Mesendoderm (in vitro differentiated cells): ENCODE measurements around the gene SLC35A3.
A peak's percentile ranks its signal among the peaks of the same experiment; 100 is the strongest.
"Not testable (repeated sequence)": the region's sequence is repeated elsewhere in the genome, so short reads cannot be mapped to it uniquely, and the experiment has no call there.

Source experiments
- DNase-seq: peaks from one replicate; pipeline ENCODE4 v3.0.0; 2013
- H2AK5ac ChIP-seq: 2 replicates; pipeline ENCODE4 v1.6.1; 2013; ENCODE audit warnings: low read length, inconsistent platforms
- H2BK120ac ChIP-seq: 2 replicates; pipeline ENCODE4 v1.6.1; 2013; ENCODE audit warnings: low read depth, mild to moderate bottlenecking, low read length, moderate library complexity, mixed read lengths
- H2BK15ac ChIP-seq: replicated peaks from 2 replicates; pipeline ENCODE4 v1.6.1; 2013; ENCODE audit warnings: low read depth, mild to moderate bottlenecking, moderate library complexity
- H2BK5ac ChIP-seq: 2 replicates; pipeline ENCODE4 v1.6.1; 2013; ENCODE audit warnings: low read length, inconsistent platforms
- H3K18ac ChIP-seq: 2 replicates; pipeline ENCODE4 v1.6.1; 2013; ENCODE audit warnings: mild to moderate bottlenecking, low read length, mixed read lengths
- H3K23ac ChIP-seq: one replicate; pipeline ENCODE4 v1.6.1; 2013; ENCODE audit warnings: low read length
- H3K27ac ChIP-seq: 2 replicates; pipeline ENCODE4 v1.5.1; 2013; ENCODE audit warnings: low read depth, mild to moderate bottlenecking, inconsistent platforms, low read length, moderate library complexity
- H3K27me3 ChIP-seq: 2 replicates; pipeline ENCODE4 v1.6.1; 2013; ENCODE audit warnings: low read length, control low read depth, mild to moderate bottlenecking, inconsistent platforms; ENCODE audit not compliant: insufficient read depth, poor library complexity
- H3K36me3 ChIP-seq: 2 replicates; pipeline ENCODE4 v1.6.1; 2013; ENCODE audit warnings: low read length, inconsistent platforms; ENCODE audit not compliant: control insufficient read depth, insufficient read depth
- H3K4ac ChIP-seq: one replicate; pipeline ENCODE4 v1.6.1; 2013; ENCODE audit warnings: low read depth, mild to moderate bottlenecking, low read length, moderate library complexity
- H3K4me1 ChIP-seq: 2 replicates; pipeline ENCODE4 v1.6.1; 2013; ENCODE audit warnings: low read depth, low read length, inconsistent platforms; ENCODE audit not compliant: control insufficient read depth
- H3K4me2 ChIP-seq: 2 replicates; pipeline ENCODE4 v1.6.1; 2013; ENCODE audit warnings: low read length
- H3K4me3 ChIP-seq: 2 replicates; pipeline ENCODE4 v1.5.1; 2013; ENCODE audit warnings: mild to moderate bottlenecking, low read length
- H3K56ac ChIP-seq: one replicate; pipeline ENCODE4 v1.6.1; 2013; ENCODE audit warnings: low read length
- H3K79me1 ChIP-seq: 2 replicates; pipeline ENCODE4 v1.6.1; 2013; ENCODE audit warnings: low read length, inconsistent platforms
- H3K79me2 ChIP-seq: 2 replicates; pipeline ENCODE4 v1.6.1; 2013; ENCODE audit warnings: mild to moderate bottlenecking, low read length; ENCODE audit not compliant: control insufficient read depth, insufficient read depth
- H3K9ac ChIP-seq: 2 replicates; pipeline ENCODE4 v1.6.1; 2013; ENCODE audit warnings: low read length, inconsistent platforms
- H4K5ac ChIP-seq: one replicate; pipeline ENCODE4 v1.6.1; 2013; ENCODE audit warnings: low read length
- H4K8ac ChIP-seq: one replicate; pipeline ENCODE4 v1.6.1; 2013; ENCODE audit warnings: low read depth, mild to moderate bottlenecking, control low read depth, low read length, moderate library complexity
- WGBS: extraction: QIAGEN DNeasy Blood & Tissue Kit; methylation state at CpG from one replicate; pipeline ENCODE4 v1.1.7; 2013; ENCODE audit warnings: low lambda C conversion rate, missing lambda C conversion rate; ENCODE audit not compliant: insufficient coverage; ENCODE audit errors: extremely low coverage; 5-methylcytosine and 5-hydroxymethylcytosine counted together

Gene SLC35A3

GRCh38 chr1:100045206-100045605 lies 75.4 kb downstream of the SLC35A3 start:
- Histone ChIP-seq H3K9ac (no peak overlapping the region), H3K79me2 (peaks cover 72% of the 10 kb centered on the region), H3K4me2 (no peak overlapping the region), H3K4me1 (peaks cover 9% of the 10 kb centered on the region), H2BK15ac (no peak overlapping the region), H2BK120ac (no peak overlapping the region), H2BK5ac (no peak overlapping the region), H3K4ac (no peak overlapping the region), H3K4me3 (no peak overlapping the region), H3K56ac (no peak overlapping the region), H3K23ac (no peak overlapping the region), H3K18ac (no peak overlapping the region), H3K27me3 (no peaks in the 10 kb centered on the region), H2AK5ac (no peak overlapping the region), H3K27ac (no peak overlapping the region), H4K5ac (no peak overlapping the region), H4K8ac (no peak overlapping the region), H3K36me3 (no peaks in the 10 kb centered on the region), H3K79me1 (peaks cover 5% of the 10 kb centered on the region)
- DNase-seq = no peak
- WGBS = no CpG with 5 or more reads among the region's 5 CpGs

- H2BK5ac ChIP-seq, H3K18ac ChIP-seq, H3K79me1 ChIP-seq, H3K9ac ChIP-seq, H2BK120ac ChIP-seq, H4K5ac ChIP-seq, H3K27me3 ChIP-seq, H3K4me1 ChIP-seq, H3K23ac ChIP-seq, H3K4me2 ChIP-seq, H2BK15ac ChIP-seq, H3K36me3 ChIP-seq, H3K27ac ChIP-seq, H3K4ac ChIP-seq, H3K56ac ChIP-seq, H2AK5ac ChIP-seq, DNase-seq, H3K4me3 ChIP-seq, H4K8ac ChIP-seq: not testable (repeated sequence)
- no CpG with 5 or more reads among the region's 11 CpGs for WGBS
- H3K79me2 ChIP-seq = peaks cover 66% of the 10 kb centered on the region
Measured at GRCh38 chr1:100047235-100047708, 77.5 kb downstream of the SLC35A3 start.

GRCh38 chr1:100050139-100050538 lies 80.3 kb downstream of the SLC35A3 start:
- H3K27ac ChIP-seq = no peak overlapping the region
- H3K27me3 ChIP-seq = no peaks in the 10 kb centered on the region
- H3K4me1 ChIP-seq = peaks cover 9% of the 10 kb centered on the region
- H3K9ac ChIP-seq = no peak overlapping the region
- H3K4ac ChIP-seq = no peak overlapping the region
- no peak overlapping the region for H4K8ac ChIP-seq
- peak overlapping the region; percentile 61 for H2BK120ac ChIP-seq
- no peak overlapping the region for H2BK5ac ChIP-seq
- no peak overlapping the region for H3K4me3 ChIP-seq
- H3K79me1 ChIP-seq = peaks cover 6% of the 10 kb centered on the region
- H3K79me2 ChIP-seq = peaks cover 41% of the 10 kb centered on the region
- H3K4me2 ChIP-seq = no peak overlapping the region
- H2BK15ac ChIP-seq = no peak overlapping the region
- no peaks in the 10 kb centered on the region for H3K36me3 ChIP-seq
- no peak for DNase-seq
- H3K56ac ChIP-seq = peak overlapping the region; percentile 35
- H4K5ac ChIP-seq = no peak overlapping the region
- H2AK5ac ChIP-seq = no peak overlapping the region
- no CpG with 5 or more reads among the region's 4 CpGs for WGBS
- peak overlapping the region; percentile 94 for H3K18ac ChIP-seq
- no peak overlapping the region for H3K23ac ChIP-seq

- WGBS = no CpG with 5 or more reads among the region's 4 CpGs
- Histone ChIP-seq H3K79me1 (peaks cover 6% of the 10 kb centered on the region), H3K36me3 (no peaks in the 10 kb centered on the region)
Measured at GRCh38 chr1:100051401-100051800, 81.6 kb downstream of the SLC35A3 start.

GRCh38 chr1:100051893-100052292 lies 82.1 kb downstream of the SLC35A3 start:
- DNase-seq = no peak
- H3K27me3 ChIP-seq = no peaks in the 10 kb centered on the region
- no peak overlapping the region for H3K23ac ChIP-seq
- H2BK120ac ChIP-seq = no peak overlapping the region
- peaks cover 6% of the 10 kb centered on the region for H3K79me1 ChIP-seq
- no peak overlapping the region for H3K4me3 ChIP-seq
- no peak overlapping the region for H3K56ac ChIP-seq
- no peak overlapping the region for H2BK5ac ChIP-seq
- no peak overlapping the region for H4K8ac ChIP-seq
- no peak overlapping the region for H3K4me2 ChIP-seq
- peaks cover 28% of the 10 kb centered on the region for H3K79me2 ChIP-seq
- WGBS = no CpG with 5 or more reads among the region's 1 CpG
- no peak overlapping the region for H3K4ac ChIP-seq
- H3K18ac ChIP-seq = no peak overlapping the region
- no peak overlapping the region for H3K9ac ChIP-seq
- no peak overlapping the region for H2AK5ac ChIP-seq
- no peaks in the 10 kb centered on the region for H3K36me3 ChIP-seq
- no peak overlapping the region for H4K5ac ChIP-seq
- no peak overlapping the region for H3K27ac ChIP-seq
- H3K4me1 ChIP-seq = peaks cover 9% of the 10 kb centered on the region
- H2BK15ac ChIP-seq = no peak overlapping the region

More at GRCh38 chr1:100051401-100051800, 81.6 kb downstream of the SLC35A3 start:
- Histone ChIP-seq H3K27ac (no peak overlapping the region), H3K18ac (no peak overlapping the region), H3K4me1 (peaks cover 9% of the 10 kb centered on the region), H3K23ac (no peak overlapping the region), H3K4me2 (no peak overlapping the region), H3K9ac (no peak overlapping the region), H3K27me3 (no peaks in the 10 kb centered on the region), H2BK15ac (no peak overlapping the region), H3K4ac (no peak overlapping the region), H3K4me3 (no peak overlapping the region), H2BK120ac (no peak overlapping the region), H2AK5ac (no peak overlapping the region), H4K8ac (no peak overlapping the region), H3K56ac (no peak overlapping the region), H4K5ac (no peak overlapping the region), H2BK5ac (no peak overlapping the region), H3K79me2 (peaks cover 32% of the 10 kb centered on the region)
- no peak for DNase-seq

- no peak overlapping the region for H3K23ac ChIP-seq
- H4K8ac ChIP-seq = no peak overlapping the region
- no peak overlapping the region for H3K18ac ChIP-seq
- H2BK120ac ChIP-seq = no peak overlapping the region
- peaks cover 9% of the 10 kb centered on the region for H3K4me1 ChIP-seq
- H3K27me3 ChIP-seq = no peaks in the 10 kb centered on the region
- no peak overlapping the region for H3K56ac ChIP-seq
- no peak overlapping the region for H2BK15ac ChIP-seq
- H3K4me3 ChIP-seq = no peak overlapping the region
- H3K4ac ChIP-seq = no peak overlapping the region
- no peak overlapping the region for H3K9ac ChIP-seq
- no peak overlapping the region for H3K4me2 ChIP-seq
- peaks cover 6% of the 10 kb centered on the region for H3K79me1 ChIP-seq
- no peak overlapping the region for H3K27ac ChIP-seq
- H3K79me2 ChIP-seq = peaks cover 25% of the 10 kb centered on the region
- no peaks in the 10 kb centered on the region for H3K36me3 ChIP-seq
- no peak overlapping the region for H4K5ac ChIP-seq
- no peak overlapping the region for H2AK5ac ChIP-seq
- no peak overlapping the region for H2BK5ac ChIP-seq
- DNase-seq = no peak
Measured at GRCh38 chr1:100053119-100053518, 83.3 kb downstream of the SLC35A3 start.
